Measurements from ENCODE around the gene CXCL9.

- TF ChIP-seq CTCF (conservative IDR thresholded peaks at IDR 0.05; ENCODE audit: low read depth, low read length) = no peak
- TF ChIP-seq EZH2phosphoT487 (IDR thresholded peaks at IDR 0.05; ENCODE audit: borderline replicate concordance, low read length) = no peak
- no peak for TF ChIP-seq EZH2 (IDR thresholded peaks at IDR 0.05; ENCODE audit: low read length, unreplicated experiment)
Measured at GRCh38 chr4:76022677-76023076, 15.4 kb upstream of the CXCL9 start.
